GM18873 (cell line): Measurements from ENCODE around the gene GALNT4.
A peak's percentile ranks its signal among the peaks of the same experiment; 100 is the strongest.

Source experiments
- ATAC-seq: cut with Tn5 transposase; IDR thresholded peaks from one replicate; pipeline ENCODE4 v1.9.1; 2021; ENCODE audit warnings: mild to moderate bottlenecking, moderate library complexity, moderate number of reproducible peaks; ENCODE audit not compliant: unreplicated experiment, low FRiP score

The GALNT4 gene

DNA sequence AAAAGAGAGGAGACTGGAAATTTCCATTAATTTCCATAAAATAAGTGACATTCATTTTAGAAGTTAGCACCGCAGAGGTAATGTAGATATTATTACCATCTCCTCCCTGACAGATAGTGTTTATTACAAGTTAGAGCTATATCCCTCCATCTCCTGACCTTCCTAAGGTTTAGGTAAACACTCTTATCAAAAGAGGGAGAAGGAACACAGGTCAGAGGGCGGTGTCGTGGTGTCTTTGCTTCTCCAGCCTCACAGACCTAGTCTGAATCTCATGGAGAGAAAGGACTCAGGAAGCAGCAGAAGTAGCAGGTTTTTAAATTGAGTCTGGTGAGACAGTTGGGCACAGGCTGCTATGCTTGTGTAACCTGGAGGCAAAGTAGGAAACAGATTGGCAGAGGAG lies 12.8 kb upstream of the GALNT4 start:
- ATAC-seq: no peak

DNA sequence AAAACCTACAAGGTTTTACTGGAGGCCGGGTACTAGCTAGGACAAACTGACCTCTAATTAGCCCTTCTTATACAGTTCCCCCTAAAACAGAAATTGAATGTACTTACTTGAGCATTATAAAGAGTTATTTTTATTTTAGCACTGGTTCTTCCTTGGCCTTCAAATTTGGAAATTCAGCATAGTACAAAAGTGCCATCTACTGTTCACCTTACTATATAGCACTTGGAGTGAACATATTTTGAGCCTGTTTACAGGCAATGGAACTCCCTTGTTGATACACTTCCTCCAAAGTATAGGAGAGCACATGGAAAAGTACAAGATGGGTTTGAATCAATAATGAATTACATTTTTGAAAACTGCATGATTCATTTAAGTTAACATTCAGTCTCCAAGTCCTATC lies 5.1 kb upstream of the GALNT4 start:
- no peak for ATAC-seq

DNA sequence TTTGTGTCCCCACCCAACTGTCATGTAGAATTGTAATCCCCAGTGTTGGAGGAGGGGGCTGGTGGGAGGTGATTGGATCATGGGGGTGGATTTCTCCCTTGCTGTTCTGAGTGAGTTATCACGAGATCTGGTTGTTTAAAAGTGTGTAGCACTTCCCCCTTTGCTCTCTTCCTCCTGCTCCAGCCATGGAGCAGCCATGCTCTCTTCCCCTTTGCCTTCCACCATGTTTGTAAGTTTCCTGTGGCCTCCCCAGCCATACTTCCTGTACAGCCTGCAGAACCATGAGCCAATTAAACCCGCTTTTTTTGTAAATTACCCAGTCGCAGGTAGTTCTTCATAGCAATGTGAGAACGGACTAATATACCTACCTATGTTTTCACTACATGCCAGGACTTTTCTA lies 3.8 kb upstream of the GALNT4 start:
- no peak for ATAC-seq

- ATAC-seq: peak; percentile 61
Observed at GRCh38 chr12:89525824-89526770, 1.5 kb upstream of the GALNT4 start, which contains the start of gene POC1B. POC1B (minus strand) TSS chr12:89526047; CDS start chr12:89525895, 152 bp downstream.

DNA sequence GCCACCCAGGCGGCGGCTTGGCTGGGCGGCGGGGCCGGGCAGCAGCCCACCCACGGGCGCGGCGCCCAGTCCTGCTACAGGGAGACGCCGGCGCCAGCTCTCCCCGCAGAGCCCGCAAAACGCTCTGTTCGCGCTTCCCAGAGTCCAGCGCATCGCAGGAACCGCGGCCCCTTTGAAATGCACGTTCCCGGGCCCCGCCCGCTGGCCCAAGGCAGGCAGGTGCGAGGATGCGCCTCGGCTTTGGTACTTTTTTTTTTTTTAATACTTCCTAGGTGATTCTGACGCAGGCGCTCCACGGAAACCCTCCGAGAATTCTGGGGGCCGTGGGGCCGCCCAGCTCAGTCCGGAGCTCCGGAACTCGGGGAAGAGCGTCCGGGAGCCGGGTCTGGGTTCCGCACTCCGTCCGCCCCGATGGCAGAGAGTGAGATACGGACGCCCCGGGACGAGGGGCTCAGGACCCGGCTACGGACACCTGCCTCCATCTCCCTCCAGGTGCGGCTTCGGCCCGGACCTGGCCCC lies 768 bp upstream of the GALNT4 start:
- peak; percentile 18 for ATAC-seq

- ATAC-seq: no peak
Observed at GRCh38 chr12:89523843-89524540, 604 bp downstream of the GALNT4 start.

DNA sequence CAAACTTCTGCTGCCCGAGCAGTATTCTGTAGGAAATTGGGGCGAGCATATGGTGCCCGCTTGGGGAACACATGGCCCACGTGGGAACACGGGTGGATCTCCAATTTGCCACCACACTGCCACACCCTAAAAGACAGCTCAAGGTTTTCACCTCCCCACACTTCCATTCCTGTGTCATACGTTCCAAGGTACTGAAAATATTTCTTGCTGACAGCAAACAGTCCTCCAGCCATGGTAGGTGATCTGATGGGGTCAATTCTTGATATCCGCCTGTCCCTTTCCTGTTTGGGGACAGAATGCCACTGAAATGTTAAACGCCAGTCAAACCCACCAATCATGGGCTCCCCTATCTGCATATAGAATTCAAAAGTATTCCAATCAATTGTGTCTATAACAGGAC lies 1.2 kb downstream of the GALNT4 start:
- ATAC-seq: no peak

DNA sequence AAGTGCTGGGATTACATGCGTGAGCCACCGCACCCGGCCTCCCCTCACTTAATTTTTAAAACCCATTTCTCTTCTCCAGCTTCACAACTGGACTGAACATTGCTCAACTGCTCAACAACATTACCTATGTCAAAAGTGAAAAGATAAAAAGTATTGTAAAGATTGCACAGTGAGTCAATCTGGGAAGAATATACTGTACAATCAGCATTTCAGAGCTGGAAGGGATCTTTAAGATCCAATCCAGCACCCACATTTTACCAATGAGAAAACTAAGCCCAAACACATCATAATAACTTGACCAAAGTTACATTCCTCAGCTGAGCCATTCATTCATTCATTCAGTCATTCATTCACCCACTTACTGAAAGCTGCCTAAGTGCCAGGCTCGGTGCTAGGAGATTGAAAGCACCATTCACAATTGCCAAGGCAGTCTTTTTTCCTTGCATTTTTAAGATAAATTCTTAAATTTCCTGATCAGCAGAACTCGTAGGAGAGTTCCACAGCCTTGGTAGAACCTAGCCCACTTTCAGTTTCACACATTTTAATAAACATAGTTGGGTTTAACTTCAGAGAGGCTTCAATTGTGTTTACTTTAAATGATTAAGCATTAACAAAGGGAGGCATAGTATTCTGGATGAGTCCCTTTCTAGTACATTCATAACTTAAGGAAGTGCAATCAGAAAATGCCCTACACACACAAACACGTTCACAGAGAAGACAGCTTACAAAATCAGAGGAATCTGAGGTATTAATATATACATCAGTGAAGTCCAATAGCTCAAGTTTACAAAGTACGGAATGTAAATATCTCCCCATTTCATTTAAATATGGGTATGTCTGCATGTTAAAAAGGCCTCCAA lies 3.0 kb downstream of the GALNT4 start:
- no peak for ATAC-seq

- no peak for ATAC-seq
Observed at GRCh38 chr12:89517720-89518119, 6.9 kb downstream of the GALNT4 start.

DNA sequence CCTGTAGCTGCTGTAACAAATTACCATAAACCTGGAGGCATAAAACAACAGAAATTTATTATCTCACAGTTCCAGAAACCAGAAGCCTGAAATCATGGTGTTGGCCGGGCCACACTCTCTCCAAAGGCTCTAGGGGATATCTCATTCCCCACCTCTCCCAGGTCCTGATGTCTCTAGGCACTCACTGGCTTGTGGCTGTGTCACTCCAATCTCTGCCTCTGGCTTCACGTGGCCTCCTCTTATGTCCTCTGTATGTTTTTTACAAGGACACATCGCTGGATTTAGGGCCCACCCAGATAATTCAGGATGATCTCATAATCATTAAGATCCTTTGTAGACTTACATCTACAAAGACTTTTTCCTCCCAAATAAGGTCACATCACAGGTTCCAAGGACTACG lies 8.0 kb downstream of the GALNT4 start:
- ATAC-seq: no peak

DNA sequence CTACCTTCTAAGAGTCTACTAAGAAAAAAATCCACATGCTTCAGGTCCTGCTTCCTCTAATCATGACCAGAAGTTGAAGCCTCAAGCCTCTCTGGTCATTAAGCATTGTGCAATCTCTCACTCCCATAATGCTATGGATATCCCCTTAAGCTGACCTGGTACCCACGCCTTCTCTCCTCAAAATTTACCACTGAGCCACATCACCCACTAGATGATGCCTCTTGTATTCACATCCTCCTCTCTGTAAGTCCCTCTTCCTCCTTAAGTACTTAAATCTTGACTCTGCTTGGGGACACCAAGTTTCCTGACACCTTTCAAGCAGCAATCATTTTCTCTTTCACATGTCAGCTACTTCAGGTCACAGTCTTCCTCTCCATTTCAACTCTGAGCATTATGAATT lies 9.8 kb downstream of the GALNT4 start:
- ATAC-seq: peak; percentile 67

DNA sequence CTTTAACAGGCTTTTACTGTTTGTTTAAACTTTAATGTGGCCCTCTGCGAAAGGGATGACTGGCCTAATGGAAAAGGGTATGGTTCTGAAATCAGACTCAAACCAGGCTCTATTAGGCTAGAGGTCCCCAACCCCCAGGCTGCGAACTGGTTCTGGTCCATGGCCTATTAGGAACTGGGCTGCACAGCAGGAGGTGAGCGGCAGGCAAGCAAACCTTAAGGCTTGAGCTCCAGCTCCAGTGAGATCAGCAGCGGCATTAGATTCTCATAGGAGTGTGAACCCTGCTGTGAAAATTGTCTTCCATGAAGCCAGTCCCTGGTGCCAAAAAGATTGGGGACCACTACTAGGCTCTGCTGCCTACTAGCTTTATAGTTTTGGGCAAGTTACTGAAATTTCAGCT lies 11.1 kb downstream of the GALNT4 start:
- no peak for ATAC-seq

GRCh38 chr12:89507015-89507824 lies 17.4 kb downstream of the GALNT4 start:
- ATAC-seq: no peak

GRCh38 chr12:89506050-89506449 lies 18.5 kb downstream of the GALNT4 start:
- no peak for ATAC-seq

GRCh38 chr12:89504560-89505346 lies 19.8 kb downstream of the GALNT4 start:
- ATAC-seq: no peak

DNA sequence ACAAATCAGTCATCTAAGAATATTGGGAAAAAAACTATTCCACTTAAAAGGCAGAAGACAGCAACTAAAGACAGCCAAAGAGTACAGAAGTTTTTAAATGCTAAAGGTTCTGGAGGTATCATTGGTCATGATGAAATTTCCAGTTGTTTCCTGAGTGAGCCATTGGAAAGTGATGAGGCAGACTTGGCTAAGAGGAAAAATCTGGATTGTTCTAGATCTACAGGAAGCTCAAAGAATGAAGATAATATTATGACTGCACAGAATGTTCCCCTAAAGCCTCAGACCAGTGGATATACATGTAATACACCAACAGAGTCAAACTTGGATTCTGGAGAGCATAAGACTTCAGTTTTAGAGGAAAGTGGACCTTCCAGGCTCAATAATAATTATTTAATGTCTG lies 22.8 kb downstream of the GALNT4 start:
- ATAC-seq: no peak

DNA sequence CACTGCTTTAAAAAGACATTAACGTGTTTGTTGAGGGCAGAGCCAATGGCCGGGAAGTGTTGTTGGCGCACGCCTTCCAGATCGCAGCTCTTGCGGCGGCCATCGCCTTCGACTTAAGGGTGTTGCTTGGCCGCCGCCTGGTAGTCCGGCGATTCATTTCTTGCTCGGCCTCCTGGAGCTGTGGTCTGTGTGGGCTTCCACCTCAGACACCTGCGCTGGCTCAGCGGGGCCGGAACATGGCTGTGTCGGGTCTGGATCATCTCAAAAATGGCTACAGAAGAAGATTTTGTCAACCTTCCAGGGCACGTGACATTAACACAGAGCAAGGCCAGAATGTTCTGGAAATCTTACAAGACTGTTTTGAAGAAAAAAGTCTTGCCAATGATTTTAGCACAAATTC lies 24.7 kb downstream of the GALNT4 start:
- ATAC-seq: no peak

DNA sequence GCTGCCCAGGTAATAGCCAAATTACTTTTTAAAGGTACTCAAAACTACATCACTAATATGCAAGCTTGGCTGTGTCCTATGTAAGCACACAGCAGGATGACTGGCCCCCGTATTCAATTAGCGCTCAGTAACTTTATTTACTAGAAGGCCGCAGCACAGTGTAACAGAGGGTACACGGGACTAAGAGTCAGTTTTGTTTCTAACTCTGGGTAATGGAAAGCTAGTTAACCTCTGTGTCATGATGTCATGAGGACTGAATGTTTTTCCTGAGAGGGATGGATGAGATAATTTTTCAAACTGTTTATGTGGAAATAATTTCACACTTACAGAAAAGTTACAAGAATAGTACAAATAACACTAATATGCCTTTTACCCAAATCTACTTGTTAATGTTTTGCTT lies 27.1 kb downstream of the GALNT4 start:
- no peak for ATAC-seq

GRCh38 chr12:89497005-89497404 lies 27.6 kb downstream of the GALNT4 start:
- ATAC-seq: no peak
